GM21529 (cell line): ENCODE measurements around the gene ELOA.
"Not testable (repeated sequence)": the region's sequence is repeated elsewhere in the genome, so short reads cannot be mapped to it uniquely, and the experiment has no call there.

Experiments
- ATAC-seq: cut with Tn5 transposase; IDR thresholded peaks from one replicate; pipeline ENCODE4 v1.9.1; 2021; ENCODE audit not compliant: unreplicated experiment

ELOA gene

GRCh38 chr1:23783141-23783540 lies 39.9 kb downstream of the ELOA start:
- not testable (repeated sequence) for ATAC-seq

DNA sequence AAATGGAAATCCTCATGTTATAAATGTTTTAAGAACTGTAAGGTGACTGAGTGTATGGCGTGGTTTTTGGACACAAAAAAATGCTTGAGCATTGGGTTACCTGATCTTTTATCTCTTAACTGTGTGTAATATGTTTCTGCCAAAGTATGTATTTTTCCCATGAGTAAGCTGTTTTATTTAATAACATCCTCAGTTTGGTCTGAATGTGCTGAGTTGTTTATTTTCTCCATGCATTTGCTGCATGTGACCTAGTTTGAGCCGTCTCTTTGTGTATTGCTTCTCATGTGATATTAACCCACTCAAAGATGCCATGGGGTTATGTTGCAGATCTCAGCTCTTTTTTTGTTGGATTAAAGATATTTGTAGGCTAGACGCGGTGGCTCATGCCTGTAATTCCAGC lies 41.6 kb downstream of the ELOA start:
- no peak for ATAC-seq

DNA sequence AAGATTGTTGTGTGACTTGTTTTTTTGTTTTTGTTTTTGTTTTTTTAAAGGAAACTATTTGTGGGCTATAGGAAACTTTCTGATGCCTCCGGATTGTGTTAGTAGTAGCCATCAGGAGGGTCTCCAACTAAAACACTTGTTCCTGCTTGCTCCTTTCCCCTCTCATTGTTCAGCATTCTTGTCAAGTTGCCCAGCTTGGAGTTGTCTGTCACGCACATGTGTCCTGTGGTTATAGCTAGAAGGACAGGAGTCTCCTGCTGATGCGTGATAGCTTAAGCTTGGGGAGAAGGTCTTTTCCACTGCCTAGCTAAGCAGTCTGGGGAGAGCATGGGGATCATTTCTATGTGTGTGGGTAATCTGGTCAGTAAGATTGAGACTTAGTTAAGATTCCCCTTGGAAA lies 44.4 kb downstream of the ELOA start:
- ATAC-seq: no peak

DNA sequence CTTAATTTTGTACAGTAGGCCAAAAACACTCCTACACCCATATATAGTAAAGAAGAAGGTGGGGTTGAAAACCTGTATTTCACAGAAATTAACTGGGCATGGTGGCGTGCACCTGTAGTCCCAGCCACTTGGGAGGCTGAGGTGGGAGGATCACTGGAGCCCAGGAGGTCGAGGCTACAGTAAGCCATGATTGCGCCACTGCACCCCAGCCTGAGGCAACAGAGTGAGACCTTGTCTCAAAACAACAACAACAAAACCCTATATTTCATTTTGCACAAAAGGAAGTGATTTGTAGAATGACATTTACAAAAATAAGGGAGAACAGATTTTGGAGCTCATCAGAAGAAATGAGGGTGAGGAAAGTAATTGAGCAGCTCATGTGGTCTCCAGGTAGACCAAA lies 45.4 kb downstream of the ELOA start:
- no peak for ATAC-seq

DNA sequence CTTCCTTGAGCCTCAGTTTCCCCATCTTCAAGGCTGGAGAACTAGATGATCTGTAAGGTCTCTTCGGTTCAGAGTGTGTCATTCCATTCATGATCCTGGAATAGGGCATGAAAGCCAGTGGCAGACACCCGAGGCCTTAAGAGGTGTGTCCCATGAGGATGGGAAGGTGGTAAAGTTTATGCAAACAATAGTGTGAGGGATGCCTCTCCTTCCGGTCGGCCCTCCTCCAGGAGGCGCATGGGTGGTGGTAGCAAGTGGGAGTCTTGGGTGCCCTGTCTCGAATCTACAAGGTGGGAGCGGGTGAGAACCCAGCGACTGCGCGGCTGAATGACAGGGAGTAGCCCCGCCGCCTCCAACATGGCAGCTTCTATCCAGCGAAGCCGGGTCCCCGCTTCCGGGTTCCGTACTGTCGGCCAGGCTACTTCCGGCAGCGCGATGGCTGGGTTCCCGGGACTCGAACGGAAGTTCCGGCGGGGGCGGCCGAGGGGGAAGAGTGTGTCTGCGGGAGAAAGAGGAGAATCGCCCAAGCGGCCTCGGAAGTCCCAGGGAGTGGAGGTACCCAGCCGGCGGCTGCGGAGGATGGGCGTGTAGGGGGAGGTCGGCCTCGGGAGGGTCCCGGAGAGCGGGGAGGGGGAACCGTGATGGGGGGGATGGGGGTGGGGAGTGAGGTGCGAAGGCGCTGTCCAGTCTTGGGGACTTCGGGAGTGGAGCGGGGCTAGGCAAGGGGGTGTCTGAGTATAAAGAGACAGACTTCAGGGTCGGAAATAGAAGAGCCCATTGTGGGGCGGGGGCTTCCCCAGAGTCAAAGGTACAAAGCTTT lies 47.6 kb downstream of the ELOA start, which contains the start of gene LYPLA2:
LYPLA2 (plus strand) TSS at position 450 of the 820 bp plus-strand sequence. CDS start 1,538 bp downstream, outside the sequence.
- ATAC-seq: peak; percentile 74

- ATAC-seq: no peak
These were observed 48.3 kb downstream of the ELOA start for GRCh38 chr1:23791516-23792047.

GRCh38 chr1:23792151-23792945 lies 49.1 kb downstream of the ELOA start:
- no peak for ATAC-seq

GRCh38 chr1:23793018-23793781 lies 49.9 kb downstream of the ELOA start:
- no peak for ATAC-seq

- ATAC-seq: no peak
These were observed 50.8 kb downstream of the ELOA start for GRCh38 chr1:23793861-23794731.

DNA sequence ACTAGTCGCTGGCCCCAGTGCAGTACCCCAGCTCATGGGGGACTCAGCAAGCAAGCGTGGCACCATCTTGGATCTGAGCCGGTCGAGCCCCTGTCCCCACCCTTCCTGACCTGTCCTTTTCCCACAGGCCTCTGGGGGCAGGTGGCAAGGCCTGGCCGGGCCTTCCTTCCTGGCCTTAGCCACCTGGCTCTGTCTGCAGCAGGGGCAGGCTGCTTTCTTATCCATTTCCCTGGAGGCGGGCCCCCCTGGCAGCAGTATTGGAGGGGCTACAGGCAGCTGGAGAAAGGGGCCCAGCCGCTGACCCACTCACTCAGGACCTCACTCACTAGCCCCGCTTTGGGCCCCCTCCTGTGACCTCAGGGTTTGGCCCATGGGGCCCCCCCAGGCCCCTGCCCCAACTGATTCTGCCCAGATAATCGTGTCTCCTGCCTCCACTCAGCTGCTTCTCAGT lies 51.5 kb downstream of the ELOA start:
- ATAC-seq: not testable (repeated sequence)

DNA sequence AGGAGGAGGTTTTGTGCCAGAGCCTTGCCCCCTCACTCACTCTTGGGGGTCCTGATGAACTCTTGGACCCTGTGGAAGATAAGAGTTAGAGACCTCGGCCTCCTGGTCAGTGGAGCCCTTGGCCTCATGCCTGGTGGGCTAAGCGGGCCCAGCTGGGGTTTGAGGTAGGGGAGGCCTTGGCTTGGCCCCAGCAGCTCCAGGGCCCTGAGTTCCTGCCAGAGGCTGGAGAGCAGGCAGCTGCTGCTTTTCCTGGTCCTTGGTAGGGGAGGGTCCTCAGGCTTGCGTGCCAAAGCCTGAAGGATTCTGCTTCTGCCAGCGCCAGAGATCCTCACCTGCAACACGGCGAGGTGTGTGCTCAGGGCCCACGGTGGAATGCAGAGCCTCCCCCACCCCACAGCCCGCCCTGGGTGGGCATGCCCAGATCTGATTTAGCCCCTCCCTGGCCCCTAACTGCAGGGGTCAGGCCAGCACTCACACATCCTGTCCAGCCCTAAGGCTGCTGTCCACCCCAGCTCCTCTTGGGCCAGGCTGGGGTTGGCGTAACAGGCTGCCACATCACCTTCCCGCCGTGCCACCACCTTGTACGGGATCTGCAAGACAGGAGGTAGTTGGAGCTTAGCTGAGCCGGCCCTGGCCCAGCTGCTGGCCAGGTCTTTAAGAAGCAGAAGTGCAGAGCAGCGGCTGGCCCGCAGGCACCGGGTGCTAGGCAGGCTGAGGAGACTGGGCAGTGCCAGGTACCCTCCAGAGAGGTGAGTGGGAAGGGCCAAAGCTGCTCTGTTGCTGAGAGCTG lies 52.6 kb downstream of the ELOA start:
- ATAC-seq: no peak

- no peak for ATAC-seq
These were observed 53.4 kb downstream of the ELOA start for GRCh38 chr1:23796466-23797271.

- ATAC-seq: no peak
These were observed 54.5 kb downstream of the ELOA start for GRCh38 chr1:23797478-23798448.

DNA sequence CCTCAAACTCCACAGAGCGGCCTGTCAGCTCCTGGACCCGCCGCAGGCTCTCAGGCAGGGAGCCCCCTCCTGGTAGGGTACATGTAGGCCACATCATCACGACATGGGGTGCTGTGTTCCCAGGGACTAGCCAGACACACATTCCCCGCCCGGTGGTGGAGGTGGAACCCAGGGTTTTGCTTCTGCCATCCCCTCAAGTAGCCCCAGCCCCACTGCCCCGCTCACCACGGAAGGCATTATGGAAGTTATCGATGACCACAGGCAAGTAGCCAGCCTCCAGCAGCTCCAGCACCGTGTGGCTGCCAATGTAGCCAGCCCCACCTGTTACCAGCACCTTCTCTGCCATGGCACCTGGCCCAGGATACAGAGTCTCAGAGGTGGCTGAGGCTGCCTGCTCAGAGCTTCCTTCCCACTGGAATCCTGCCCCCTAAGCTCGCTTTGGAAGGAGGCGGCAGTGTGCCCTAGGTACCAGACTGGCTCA lies 55.4 kb downstream of the ELOA start:
- ATAC-seq: no peak

GRCh38 chr1:23799255-23799569 lies 55.9 kb downstream of the ELOA start:
- ATAC-seq: no peak

GRCh38 chr1:23799570-23800399 lies 56.5 kb downstream of the ELOA start:
- peak; percentile 4 for ATAC-seq
